DMS53 treated with DMSO at 0.1 percent for 48 hours (cell line): ENCODE data around the gene RASD2.

Experiments used
- DNase-seq: peaks from one replicate; lab custom pipeline; 2025; ENCODE audit not compliant: unreplicated experiment; lab: John Stamatoyannopoulos, UW

The RASD2 gene

DNA sequence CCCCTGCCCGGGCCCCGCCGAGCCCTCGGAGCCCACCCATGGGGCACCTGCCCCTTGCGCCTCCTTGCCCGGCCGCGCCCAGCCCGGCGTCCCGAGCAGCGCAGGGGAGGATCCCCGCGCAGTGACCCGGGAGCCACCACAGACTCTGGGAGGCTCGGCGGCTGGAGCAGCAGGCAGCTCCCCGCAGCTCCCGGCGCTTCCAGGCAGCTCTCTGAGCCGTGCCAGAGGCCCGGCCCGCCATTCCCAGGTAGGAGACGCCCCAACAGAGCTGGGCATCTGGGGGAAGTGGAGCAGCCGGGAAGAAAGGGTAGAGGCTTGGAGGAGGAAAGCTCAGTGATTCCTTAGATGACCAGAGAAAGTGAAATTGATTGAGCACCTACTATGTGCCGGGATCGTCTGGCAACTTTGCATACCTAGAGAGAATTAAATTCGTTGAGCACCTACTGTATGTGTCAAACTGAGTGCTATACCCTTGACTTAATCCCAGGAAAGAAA is 670 bp downstream of the RASD2 start:
- no peak for DNase-seq

DNA sequence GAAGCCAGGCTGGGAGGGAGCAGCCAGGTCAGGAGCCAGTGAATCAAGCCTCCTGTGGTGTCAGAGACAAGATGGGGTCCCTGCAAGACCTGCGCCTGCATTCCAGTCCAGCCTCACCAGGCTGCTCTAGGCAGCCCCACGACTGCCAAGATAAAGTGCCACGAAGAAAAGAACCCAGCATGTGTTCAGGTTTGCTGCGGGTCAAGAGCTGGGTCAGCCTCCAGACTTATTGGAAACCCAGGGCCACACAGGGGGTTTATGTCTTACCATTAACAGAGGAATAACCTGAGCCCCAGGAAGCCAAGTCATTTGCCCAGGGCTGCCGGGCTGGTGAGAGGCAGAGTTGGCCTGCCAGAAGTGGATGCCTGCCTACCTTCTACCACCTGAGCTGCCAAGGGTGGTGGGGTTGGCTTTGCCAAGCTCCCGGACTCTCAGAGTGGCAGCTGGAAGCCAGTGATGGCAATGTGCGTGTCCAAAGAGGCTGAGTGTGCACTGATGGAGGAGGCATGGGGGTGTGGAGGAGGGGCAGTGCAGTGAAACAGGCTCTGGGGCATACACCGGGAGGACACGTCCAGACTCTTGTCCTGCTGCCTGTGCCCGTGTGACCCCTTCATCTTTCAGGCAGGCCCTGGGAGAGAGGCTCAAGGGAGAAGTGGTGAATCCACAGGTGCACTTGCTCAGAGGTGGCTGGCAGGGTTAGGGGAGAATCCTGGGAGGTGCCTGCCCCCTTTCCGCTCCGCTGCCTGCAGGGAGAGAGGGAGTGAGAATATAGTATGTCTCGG is 1.7 kb downstream of the RASD2 start:
- DNase-seq: no peak

DNA sequence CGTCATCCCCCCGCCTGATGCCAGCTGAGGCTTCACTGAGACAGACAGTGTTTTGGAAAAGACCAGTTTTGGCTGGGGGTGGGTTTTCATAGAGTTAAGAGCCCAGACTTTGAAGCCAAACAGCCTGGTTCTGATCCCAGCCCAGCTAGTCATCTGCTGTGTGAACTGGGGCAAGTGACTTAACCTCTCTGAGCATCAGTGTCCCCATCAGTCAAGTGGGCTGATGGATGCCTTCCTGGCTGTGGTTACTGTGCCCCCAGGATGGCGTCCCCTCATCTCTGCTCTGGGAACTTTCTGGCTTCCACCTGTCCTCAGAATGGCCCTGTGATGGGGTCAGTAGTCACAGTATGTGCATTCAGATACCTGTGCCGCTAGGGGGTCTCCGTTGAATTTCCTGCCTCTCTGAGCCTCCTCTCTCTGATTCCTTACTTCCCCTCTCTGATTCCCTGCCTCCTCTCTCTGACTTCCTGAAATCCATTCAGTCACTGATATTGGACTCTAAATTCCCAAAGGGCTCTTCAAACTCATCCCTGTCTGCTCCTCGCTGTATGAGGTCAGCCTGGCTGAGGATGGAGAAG is 2.4 kb downstream of the RASD2 start:
- DNase-seq: no peak

DNA sequence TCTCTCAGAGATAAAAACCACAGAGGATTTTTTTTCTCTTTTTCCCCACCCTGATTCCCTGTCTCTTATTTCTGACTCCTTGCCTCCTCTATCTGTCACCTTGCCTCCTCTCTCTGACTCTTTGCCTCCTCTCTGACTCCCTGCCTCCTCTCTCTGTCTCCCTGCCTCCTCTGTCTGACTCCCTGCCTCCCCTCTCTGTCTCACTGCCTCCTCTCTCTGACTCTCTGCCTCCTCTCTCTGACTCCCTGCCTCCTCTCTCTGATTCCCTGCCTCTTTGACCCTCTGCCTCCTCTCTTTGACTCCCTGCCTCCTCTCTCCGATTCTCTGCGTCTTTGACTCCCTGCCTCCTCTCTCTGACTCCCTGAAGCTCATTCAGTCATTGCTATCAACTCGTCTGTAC is 3.1 kb downstream of the RASD2 start:
- no peak for DNase-seq

DNA sequence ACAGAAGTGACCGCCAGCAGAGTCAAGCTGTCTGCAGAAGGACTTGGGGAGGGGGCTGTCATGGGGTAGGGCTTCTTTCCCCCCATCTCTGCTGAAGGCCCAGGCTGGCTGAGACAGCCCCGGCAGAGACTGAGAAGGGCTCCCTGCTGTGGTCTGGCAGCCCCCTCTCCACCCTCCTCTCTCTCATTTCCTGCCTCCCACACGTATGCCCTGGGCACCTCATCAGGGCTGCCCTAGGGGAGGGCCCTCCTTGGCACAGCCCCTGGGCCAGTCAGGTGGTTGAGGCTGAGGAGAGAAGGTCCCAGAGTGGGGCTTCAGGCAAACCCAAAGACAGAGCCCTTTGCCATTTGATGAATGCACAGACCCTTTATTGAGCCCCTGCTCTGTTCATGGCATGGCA is 3.6 kb downstream of the RASD2 start:
- DNase-seq: no peak

DNA sequence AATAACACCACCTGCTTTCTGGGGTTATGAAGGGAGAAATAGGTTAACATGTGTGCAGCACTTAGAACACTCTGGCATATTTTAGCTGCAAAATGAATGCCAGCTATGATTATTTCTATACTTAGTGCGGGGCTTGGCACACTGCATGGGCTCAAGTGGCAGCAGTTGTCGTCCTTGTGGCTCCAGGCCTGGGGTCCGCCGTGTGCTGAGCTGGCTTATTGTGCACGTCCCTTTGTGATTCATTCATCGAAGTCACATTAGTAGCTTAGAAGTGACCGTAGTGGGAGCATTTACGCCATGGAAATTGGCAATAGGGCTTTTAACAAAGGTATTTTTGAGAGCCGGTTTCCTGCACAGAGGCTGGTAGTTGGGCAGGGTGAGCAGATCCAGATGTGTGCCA is 4.2 kb downstream of the RASD2 start:
- DNase-seq: no peak

DNA sequence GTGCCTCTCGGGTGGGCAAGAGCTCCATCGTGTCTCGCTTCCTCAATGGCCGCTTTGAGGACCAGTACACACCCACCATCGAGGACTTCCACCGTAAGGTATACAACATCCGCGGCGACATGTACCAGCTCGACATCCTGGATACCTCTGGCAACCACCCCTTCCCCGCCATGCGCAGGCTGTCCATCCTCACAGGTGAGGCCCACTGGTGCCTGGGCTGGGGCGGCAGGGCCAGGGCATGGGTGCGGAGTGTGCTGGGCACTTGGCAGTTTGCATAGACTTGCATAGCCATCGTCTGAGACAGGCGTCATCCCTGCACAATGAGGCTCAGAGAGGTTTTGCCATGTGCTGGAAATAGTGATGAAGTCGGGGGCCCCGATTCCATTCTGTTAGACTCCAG is 6.3 kb downstream of the RASD2 start:
- no peak for DNase-seq

DNA sequence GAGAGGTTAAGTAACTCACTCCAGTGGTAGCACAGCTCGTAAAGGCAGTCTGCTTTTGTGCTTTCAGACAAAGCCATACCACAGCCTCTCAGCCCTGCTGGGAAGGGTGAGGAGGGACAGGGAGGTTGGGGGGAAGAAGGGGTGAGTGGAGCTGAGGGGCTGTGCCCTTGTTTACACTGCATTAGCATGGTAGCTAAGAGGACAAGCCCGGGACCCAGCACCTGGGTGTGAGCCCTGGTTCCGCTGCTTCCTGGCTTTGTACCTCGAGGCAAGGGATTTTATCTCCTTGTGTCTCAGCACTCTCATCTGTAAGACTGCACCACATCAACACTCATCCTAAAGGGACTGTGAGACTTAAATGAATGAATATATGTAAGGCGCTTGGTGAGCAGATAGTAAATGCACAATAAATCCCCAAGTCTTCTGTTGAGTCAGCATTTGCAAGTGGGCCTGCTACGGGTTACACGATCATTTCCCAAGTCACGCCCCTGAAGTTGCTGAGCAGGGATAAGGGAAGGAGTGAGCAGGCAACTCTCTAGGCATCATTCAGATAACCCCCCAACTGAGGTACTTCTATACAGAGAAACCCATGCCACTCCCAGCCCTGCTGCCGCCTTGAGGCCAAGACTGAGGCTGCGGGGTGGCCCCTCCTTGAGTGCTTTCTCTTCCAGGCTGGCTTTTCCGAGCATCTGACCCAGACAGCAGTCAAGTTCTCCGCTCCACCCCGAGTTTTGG is 7.5 kb downstream of the RASD2 start:
- DNase-seq: no peak

DNA sequence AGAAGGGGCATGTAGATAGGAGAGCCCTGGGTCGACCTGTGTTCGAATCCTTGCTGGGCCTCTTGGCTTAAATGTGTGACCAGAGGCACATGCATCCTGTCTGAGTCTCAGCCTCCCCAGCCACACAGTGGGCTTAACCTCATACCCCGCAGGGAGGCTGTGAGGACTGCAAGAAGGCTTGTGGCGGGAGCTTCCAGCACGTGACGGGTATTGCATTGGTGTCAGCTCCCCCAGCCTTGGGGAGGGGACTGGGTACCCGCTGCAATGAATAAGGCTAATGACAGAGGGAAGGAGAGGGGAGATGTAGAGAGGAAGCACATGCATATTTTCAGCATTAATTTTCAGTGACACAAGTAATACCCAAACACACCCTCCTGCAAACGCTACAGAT is 8.1 kb downstream of the RASD2 start:
- DNase-seq: no peak

DNA sequence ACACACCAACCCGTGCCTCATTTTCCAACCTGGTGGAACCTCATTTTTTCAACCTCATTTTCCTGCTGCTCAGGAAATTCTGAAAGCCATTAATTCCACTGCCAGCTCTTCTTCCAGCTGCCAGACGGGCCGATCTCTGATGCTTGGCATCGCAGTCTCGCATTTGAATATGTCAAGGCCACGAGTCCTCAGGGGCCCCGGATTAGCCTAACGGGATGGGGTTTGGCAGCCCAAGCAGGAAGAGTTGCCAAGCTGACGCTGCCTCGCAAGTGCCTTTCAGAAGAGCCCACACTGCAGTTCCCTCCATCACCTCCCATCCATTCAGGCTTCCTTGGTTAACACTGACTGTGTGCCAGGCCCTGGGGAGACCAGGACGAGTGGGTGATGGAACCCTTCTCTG is 8.7 kb downstream of the RASD2 start:
- DNase-seq: no peak

DNA sequence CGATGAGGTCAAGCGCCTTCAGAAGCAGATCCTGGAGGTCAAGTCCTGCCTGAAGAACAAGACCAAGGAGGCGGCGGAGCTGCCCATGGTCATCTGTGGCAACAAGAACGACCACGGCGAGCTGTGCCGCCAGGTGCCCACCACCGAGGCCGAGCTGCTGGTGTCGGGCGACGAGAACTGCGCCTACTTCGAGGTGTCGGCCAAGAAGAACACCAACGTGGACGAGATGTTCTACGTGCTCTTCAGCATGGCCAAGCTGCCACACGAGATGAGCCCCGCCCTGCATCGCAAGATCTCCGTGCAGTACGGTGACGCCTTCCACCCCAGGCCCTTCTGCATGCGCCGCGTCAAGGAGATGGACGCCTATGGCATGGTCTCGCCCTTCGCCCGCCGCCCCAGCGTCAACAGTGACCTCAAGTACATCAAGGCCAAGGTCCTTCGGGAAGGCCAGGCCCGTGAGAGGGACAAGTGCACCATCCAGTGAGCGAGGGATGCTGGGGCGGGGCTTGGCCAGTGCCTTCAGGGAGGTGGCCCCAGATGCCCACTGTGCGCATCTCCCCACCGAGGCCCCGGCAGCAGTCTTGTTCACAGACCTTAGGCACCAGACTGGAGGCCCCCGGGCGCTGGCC is 11.0 kb downstream of the RASD2 start:
- no peak for DNase-seq

DNA sequence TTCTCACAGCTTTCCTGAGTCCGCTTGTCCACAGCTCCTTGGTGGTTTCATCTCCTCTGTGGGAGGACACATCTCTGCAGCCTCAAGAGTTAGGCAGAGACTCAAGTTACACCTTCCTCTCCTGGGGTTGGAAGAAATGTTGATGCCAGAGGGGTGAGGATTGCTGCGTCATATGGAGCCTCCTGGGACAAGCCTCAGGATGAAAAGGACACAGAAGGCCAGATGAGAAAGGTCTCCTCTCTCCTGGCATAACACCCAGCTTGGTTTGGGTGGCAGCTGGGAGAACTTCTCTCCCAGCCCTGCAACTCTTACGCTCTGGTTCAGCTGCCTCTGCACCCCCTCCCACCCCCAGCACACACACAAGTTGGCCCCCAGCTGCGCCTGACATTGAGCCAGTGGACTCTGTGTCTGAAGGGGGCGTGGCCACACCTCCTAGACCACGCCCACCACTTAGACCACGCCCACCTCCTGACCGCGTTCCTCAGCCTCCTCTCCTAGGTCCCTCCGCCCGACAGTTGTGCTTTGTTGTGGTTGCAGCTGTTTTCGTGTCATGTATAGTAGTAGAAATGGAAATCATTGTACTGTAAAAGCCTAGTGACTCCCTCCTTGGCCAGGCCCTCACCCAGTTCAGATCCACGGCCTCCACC is 11.7 kb downstream of the RASD2 start:
- DNase-seq: no peak

DNA sequence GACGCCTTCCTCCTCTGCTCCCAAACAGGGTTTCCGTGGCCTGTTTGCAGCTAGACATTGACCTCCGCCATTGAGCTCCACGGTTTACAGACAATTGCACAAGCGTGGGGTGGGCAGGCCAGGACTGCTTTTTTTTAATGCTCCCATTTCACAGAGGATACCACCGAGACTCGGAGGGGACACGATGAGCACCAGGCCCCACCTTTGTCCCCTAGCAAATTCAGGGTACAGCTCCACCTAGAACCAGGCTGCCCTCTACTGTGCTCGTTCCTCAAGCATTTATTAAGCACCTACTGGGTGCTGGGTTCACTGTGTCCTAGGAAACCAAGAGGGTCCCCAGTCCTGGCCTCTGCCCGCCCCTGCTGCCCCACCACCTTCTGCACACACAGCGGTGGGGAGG is 12.2 kb downstream of the RASD2 start:
- DNase-seq: no peak

DNA sequence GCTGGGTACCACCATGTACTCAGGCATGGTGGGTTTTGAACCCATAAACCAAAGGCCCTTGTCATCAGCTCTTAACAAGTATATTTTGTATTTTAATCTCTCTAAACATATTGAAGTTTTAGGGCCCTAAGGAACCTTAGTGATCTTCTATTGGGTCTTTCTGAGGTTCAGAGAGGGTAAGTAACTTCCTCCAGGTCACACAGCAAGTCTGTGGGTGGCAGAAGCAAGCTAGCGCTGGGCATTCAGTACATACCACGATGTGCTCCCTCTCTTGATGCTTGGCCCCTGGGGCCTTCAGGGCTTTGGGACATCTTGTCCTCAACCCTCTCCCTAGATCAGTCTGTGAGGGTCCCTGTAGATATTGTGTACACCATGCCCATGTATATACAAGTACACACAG is 12.7 kb downstream of the RASD2 start:
- DNase-seq: no peak

DNA sequence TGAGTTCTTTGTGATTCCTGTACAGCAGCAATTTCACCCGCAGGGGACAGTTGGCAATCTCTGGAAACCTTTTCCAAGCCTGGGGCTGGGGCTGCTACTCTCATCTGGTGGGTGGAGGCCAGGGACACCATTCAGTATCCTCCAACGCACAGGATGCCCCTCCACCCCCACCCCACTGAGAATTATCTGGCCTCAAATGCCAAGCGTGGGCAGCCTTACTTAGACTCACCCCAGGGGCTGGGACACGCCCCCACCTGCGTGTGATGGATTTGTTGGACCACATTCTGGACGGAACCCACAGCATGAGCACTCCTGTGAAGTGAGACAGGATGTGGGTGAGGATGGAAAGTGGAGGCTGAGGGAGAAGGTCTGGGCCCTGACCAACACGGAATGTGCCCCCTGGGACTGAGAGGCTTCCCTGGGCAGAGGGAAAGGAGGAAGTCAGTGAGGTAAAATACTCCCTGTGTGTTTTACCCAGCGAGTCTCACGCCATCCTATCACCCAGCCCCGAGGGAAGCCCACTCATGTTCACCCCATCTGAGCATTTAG is 13.7 kb downstream of the RASD2 start:
- DNase-seq: no peak

DNA sequence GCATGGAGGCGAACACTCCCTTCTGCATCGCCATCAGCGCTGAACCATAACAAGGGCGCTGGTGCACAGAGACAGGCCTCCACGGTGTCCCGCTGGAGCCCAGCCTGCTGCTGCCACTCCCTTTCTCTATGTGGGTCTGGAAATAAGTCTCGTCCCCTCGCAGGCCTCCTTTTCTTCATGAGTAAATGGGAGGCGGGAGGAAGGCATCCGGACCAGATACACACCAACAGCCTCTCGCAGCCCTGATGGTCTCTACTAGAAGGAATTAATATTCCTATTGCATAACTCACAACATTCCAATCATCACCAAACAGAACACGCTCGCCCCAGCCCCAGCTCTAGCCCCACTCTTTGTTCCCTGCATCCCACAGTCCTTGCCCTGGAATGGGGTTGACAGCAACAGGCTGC is 14.9 kb downstream of the RASD2 start:
- DNase-seq: no peak

DNA sequence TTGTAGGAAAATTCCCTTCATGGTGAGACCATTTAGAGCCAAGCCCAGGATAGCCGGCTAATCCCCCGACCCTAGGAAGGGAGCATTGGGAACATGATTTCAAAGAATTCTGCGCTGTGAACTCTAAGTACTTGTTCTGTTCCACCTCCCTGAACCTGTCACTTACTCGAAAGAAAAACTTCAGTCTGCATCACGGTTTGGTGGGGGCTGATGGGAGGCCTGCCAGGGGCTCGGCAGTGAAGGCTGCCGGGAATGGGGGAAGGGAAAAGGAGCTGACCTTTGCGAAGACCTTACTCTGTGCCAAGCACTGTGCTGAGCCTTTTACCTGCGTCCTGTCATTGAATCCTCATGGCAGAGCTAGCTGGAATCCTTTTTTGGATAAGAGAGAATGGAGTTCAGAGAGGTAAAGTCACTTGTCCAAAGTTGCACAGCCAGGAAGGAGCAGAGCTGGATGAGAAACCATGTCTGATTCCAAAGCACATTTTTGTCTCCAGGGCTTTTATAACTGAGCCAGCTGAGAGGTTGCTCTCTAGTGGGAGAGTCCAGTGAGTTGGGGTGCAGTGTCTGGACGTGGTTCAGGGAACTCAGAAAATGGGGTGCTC is 15.4 kb downstream of the RASD2 start:
- DNase-seq: no peak

DNA sequence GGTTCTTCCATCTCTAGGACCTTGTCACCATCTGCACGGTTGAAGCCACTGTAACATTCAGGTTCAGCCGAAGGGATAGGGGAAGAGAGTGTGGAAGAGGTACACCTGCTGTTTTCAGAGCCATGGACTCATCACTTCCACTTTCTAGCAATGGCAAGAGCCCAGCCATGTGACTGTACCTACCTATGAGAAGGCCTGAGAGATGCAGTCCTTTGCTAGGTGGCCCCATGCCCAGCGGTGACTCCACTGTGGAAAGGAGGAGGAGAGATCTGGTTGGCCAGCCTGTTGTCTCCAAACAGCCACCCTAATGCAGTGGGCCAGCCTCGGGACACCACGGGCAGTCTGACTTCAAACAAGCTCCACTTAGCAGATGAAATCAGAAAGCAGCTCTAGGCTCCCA is 16.0 kb downstream of the RASD2 start:
- DNase-seq: no peak

DNA sequence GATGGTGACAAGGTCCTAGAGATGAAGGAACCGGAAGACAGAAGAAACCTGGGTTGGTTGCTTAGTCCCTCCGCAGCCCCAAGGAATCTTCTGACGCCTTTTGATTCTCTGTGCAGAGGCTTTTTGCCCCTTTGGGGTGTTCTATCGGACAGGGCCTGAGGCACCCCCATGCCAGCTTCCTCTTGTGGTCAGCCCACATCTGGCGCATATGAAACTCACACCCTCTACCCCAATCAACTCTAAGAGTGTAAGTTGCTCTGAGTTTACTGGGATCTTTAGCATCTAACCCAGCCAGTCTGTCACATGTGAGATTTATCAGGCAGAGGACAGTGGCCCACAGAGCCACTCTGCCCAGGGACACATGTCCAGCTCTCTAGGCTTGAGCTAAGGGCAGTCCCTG is 17.4 kb downstream of the RASD2 start:
- DNase-seq: no peak

DNA sequence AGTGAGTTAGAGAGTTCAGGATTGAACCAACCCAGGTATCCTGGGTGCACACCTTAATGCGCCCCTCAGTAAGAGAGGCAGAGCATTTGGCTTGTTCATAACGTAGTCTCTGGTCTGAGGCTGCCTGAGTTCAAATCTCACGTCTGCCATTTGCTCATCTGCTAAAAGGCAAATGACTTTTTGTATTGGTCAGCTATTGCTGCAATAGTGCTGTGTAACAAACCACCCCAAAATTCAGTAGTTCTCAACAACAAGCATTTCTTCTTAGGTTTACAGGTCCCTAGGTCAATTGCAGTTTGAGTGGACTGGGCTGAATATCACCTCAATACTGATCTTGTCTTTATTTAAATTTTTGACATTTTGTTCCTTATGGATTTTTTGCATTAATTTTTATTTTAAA is 18.1 kb downstream of the RASD2 start:
- no peak for DNase-seq
